A673 (cell line): Measurements from ENCODE around the gene PRKAA2. TPM values are rescaled to one million over a fixed set of nuclear protein-coding genes. Genes with fewer than 3 reads are reported as not detected.

Experiments
- BruUV-seq: library from RNA; stranded (reverse); fragments of 400-500 nt; replicated peaks from 2 replicates; lab custom pipeline; 2021; lab: Mats Ljungman, UMichigan
- CTCF ChIA-PET: fragments of 300-600 bp; sonication (Branson Sonifier 250); formaldehyde crosslinking; loops from one replicate; lab custom pipeline; 2022; ENCODE audit warnings: antibody characterized with exemption; lab: Charles Lee
- POLR2A ChIA-PET: fragments of 300-600 bp; sonication (Branson Sonifier 250); formaldehyde crosslinking; loops from one replicate; lab custom pipeline; 2022; ENCODE audit warnings: antibody characterized with exemption; ENCODE audit not compliant: low non-redundant PET; lab: Charles Lee
- DNase-seq: peaks from one replicate; pipeline ENCODE4 v3.0.0-alpha.2; 2015; ENCODE audit warnings: low spot score
- H3K27ac ChIP-seq: fragments of 200-600 bp; sonication (generic); 2 replicates; pipeline ENCODE4 v1.5.1; 2016; ENCODE audit warnings: mixed run types, low read depth, mild to moderate bottlenecking, mixed read lengths, antibody characterized with exemption, low read length; ENCODE audit not compliant: poor library complexity, severe bottlenecking
- H3K27me3 ChIP-seq: fragments of 200-600 bp; sonication (generic); replicated peaks from 2 replicates; pipeline ENCODE4 v1.6.1; 2017; ENCODE audit warnings: mixed run types, low read depth, mild to moderate bottlenecking, mixed read lengths, antibody characterized with exemption, low read length; ENCODE audit not compliant: insufficient read depth, poor library complexity
- H3K36me3 ChIP-seq: fragments of 200-600 bp; sonication (generic); 2 replicates; pipeline ENCODE4 v1.6.1; 2016; ENCODE audit warnings: mixed run types, mild to moderate bottlenecking, mixed read lengths, antibody characterized with exemption, low read length; ENCODE audit not compliant: insufficient read depth, poor library complexity, severe bottlenecking
- H3K4me1 ChIP-seq: fragments of 200-600 bp; sonication (generic); 2 replicates; pipeline ENCODE4 v1.6.1; 2017; ENCODE audit warnings: mixed run types, mild to moderate bottlenecking, mixed read lengths, antibody characterized with exemption, low read length; ENCODE audit not compliant: insufficient read depth, poor library complexity, severe bottlenecking
- H3K4me3 ChIP-seq: fragments of 200-600 bp; sonication (generic); 2 replicates; pipeline ENCODE4 v1.5.1; 2016; ENCODE audit warnings: low read depth, mixed run types, mild to moderate bottlenecking, mixed read lengths, low read length; ENCODE audit not compliant: poor library complexity, severe bottlenecking
- H3K9me3 ChIP-seq: fragments of 200-600 bp; sonication (generic); 2 replicates; pipeline ENCODE4 v1.6.1; 2016; ENCODE audit warnings: mixed run types, low read depth, mild to moderate bottlenecking, mixed read lengths, antibody characterized with exemption, low read length; ENCODE audit not compliant: poor library complexity, severe bottlenecking
- CTCF ChIP-seq: fragments of 300-800, 200-600 bp; sonication (generic); conservative IDR thresholded peaks from 2 replicates; pipeline ENCODE4 v1.5.1; 2017; ENCODE audit warnings: low read depth, mild to moderate bottlenecking, antibody characterized with exemption, low read length, moderate library complexity, mixed read lengths
- EZH2 ChIP-seq: fragments of 200-600 bp; sonication (generic); IDR thresholded peaks from 2 replicates; pipeline ENCODE4 v1.6.1; 2017; ENCODE audit warnings: borderline replicate concordance, low read depth, mild to moderate bottlenecking, mixed read lengths, antibody characterized with exemption, low read length; ENCODE audit not compliant: poor library complexity, severe bottlenecking
- intact Hi-C: fragments of 100-400 bp; cut with micrococcal nuclease; formaldehyde crosslinking; loops from one replicate; pipeline ENCODE4 v1.10.0; 2022; ENCODE audit not compliant: unreplicated experiment
- total RNA-seq: library from RNA; stranded (reverse); gene quantifications from 2 replicates; pipeline ENCODE4 v1.2.3, GENCODE V29; 2021

Gene PRKAA2
- total RNA-seq, 1 experiment from 2014 or later, result 0.11 TPM

DNA sequence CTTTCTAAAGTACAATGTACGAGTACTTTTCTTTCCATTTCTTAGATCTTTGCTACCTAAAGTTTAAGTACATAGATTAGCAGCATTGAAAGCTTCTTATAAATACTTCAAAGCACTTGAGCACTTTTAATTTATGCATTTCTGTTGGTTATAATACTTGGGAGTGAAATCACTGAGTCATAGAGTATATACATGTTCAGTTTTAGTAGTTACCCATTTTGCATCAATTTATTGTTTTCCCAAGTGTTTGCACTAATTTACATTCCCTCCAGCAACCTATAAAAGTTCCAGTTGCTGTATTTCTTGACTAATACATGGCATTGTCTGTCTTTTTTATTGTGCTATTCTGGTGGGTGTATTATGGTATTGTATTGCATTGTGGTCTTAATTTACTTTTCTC, 20.3 kb downstream of the PRKAA2 start:
- CTCF ChIA-PET, result no interaction called here
- POLR2A ChIA-PET, result no interaction called here
- intact Hi-C loops, result no loop called here

DNA sequence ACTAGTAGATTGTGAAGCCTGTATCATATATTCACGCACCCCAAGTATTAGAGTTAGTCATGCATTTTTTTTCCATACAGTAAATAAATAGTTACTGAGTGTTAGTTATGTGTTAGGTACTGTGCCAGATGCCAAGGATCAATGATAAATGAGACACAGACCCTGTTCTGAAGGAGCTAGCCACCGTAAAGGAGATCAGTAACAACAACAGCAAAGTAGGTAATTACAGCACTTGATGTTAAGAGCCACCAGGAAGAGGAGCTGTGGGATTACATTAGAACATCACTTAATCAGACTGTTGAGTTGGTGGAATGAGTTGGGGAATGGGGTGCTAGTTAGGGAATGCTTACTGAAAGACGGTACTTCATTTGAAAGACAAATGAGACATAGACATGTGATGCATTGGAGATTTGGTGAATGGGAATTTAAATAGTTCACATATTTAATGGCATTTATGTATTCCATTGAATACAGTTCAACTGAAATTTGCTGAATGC, 21.0 kb downstream of the PRKAA2 start:
- Histone ChIP-seq H3K9me3 (no peaks in the 10 kb centered on the region), H3K36me3 (no peaks in the 10 kb centered on the region), H3K27ac (no peak overlapping the region), H3K4me3 (no peak overlapping the region), H3K4me1 (no peaks in the 10 kb centered on the region), H3K27me3 (peaks cover 6% of the 10 kb centered on the region)
- DNase-seq, result no peak
- ChIA-PET CTCF (no interaction called here), POLR2A (no interaction called here)
- BruUV-seq, result no TSS peak
- intact Hi-C loops, result no loop called here
- TF ChIP-seq EZH2 (no peak), CTCF (no peak)

More for the DNA sequence above, 20.3 kb downstream of the PRKAA2 start:
- DNase-seq, result no peak
- no peak for TF ChIP-seq CTCF
- TF ChIP-seq EZH2, result no peak
- no peaks in the 10 kb centered on the region for H3K4me1 ChIP-seq
- no peaks in the 10 kb centered on the region for H3K36me3 ChIP-seq
- peaks cover 6% of the 10 kb centered on the region for H3K27me3 ChIP-seq
- BruUV-seq, result no TSS peak
- H3K27ac ChIP-seq, result no peak overlapping the region
- no peaks in the 10 kb centered on the region for H3K9me3 ChIP-seq
- no peak overlapping the region for H3K4me3 ChIP-seq

GRCh38 chr1:56670350-56670749, 25.2 kb downstream of the PRKAA2 start:
- Histone ChIP-seq H3K9me3 (no peaks in the 10 kb centered on the region), H3K36me3 (no peaks in the 10 kb centered on the region), H3K27ac (no peak overlapping the region), H3K4me1 (no peaks in the 10 kb centered on the region), H3K27me3 (peaks cover 9% of the 10 kb centered on the region), H3K4me3 (no peak overlapping the region)
- no peak for DNase-seq
- ChIA-PET CTCF (no interaction called here), POLR2A (no interaction called here)
- TF ChIP-seq EZH2 (no peak), CTCF (no peak)
- intact Hi-C loops, result no loop called here
- BruUV-seq, result no TSS peak
